ENCODE data around the gene APOD. TPM values are rescaled to one million over a fixed set of nuclear protein-coding genes. Genes with fewer than 3 reads are reported as not detected.
"Not testable (repeated sequence)": the region's sequence is repeated elsewhere in the genome, so short reads cannot be mapped to it uniquely, and the experiment has no call there.

Gene APOD
- total and polyA plus RNA-seq, 2 donors from 2014 or later, result 12.9 to 24.4 TPM

- intact Hi-C loops (cut with DNase I), result no loop called here
- no peak for FAIRE-seq
- no peak overlapping the region for H3K9ac ChIP-seq (ENCODE audit: low read length in 3 of 3)
These were observed 12.2 kb upstream of the APOD start for GRCh38 chr3:195595785-195596531.

DNA sequence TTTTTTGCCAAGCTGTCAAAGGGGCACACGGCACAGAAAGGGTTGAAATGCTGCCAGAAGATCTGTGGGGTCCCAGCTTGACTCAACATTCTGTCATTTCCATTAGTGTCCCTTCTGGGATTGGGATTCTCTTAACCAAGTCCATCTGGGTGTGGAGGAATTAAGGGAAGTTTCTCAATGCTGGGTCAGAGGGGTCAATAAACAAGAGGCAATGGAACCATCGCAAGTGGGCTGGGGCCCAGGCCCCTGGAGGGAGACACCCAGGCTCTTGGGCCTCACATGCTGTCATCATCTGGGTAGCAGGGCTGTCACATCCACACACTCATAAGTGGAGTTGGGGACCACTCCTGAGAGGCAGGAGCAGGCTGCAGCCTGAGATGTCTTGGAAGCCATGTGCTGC is 8.1 kb upstream of the APOD start:
- no peaks in the 10 kb centered on the region for H3K4me1 ChIP-seq (ENCODE audit: control insufficient read depth in 2 of 3, insufficient read depth in 2 of 3, low read depth in 1 of 3, low read length in 3 of 3)
- H3K27ac ChIP-seq (ENCODE audit: low read depth in 2 of 2, low read length in 2 of 2), result no peak overlapping the region
- FAIRE-seq (no peak), DNase-seq (no peak)
- no peaks in the 10 kb centered on the region for H3K9me3 ChIP-seq (ENCODE audit: control insufficient read depth in 2 of 3, insufficient read depth in 1 of 3, low read length in 3 of 3)
- no peaks in the 10 kb centered on the region for H3K27me3 ChIP-seq (ENCODE audit: control insufficient read depth, insufficient read depth, low read length)
- no peak overlapping the region for H3K9ac ChIP-seq (ENCODE audit: low read length in 3 of 3)
- intact Hi-C loops (cut with DNase I), result no loop called here
- TF ChIP-seq, protein P1, sequence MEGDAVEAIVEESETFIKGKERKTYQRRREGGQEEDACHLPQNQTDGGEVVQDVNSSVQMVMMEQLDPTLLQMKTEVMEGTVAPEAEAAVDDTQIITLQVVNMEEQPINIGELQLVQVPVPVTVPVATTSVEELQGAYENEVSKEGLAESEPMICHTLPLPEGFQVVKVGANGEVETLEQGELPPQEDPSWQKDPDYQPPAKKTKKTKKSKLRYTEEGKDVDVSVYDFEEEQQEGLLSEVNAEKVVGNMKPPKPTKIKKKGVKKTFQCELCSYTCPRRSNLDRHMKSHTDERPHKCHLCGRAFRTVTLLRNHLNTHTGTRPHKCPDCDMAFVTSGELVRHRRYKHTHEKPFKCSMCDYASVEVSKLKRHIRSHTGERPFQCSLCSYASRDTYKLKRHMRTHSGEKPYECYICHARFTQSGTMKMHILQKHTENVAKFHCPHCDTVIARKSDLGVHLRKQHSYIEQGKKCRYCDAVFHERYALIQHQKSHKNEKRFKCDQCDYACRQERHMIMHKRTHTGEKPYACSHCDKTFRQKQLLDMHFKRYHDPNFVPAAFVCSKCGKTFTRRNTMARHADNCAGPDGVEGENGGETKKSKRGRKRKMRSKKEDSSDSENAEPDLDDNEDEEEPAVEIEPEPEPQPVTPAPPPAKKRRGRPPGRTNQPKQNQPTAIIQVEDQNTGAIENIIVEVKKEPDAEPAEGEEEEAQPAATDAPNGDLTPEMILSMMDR (IDR thresholded peaks at IDR 0.05; ENCODE audit: borderline replicate concordance, extremely low read depth, insufficient read depth), result no peak
- no peak overlapping the region for H3K4me3 ChIP-seq (ENCODE audit: low read length in 3 of 3)
- no peaks in the 10 kb centered on the region for H3K36me3 ChIP-seq (ENCODE audit: control insufficient read depth in 2 of 3, insufficient read depth in 3 of 3, low read length in 3 of 3)

More at GRCh38 chr3:195595785-195596531, 12.2 kb upstream of the APOD start:
- Histone ChIP-seq H3K27ac (ENCODE audit: low read depth in 2 of 2, low read length in 2 of 2) (no peak overlapping the region), H3K4me3 (ENCODE audit: low read length in 3 of 3) (no peak overlapping the region), H3K4me1 (ENCODE audit: control insufficient read depth in 2 of 3, insufficient read depth in 2 of 3, low read depth in 1 of 3, low read length in 3 of 3) (no peaks in the 10 kb centered on the region), H3K36me3 (ENCODE audit: control insufficient read depth in 2 of 3, insufficient read depth in 3 of 3, low read length in 3 of 3) (no peaks in the 10 kb centered on the region), H3K9me3 (ENCODE audit: control insufficient read depth in 2 of 3, insufficient read depth in 1 of 3, low read length in 3 of 3) (no peaks in the 10 kb centered on the region), H3K27me3 (ENCODE audit: control insufficient read depth, insufficient read depth, low read length) (no peaks in the 10 kb centered on the region)
- DNase-seq, result no peak
- TF ChIP-seq, protein P1 (IDR thresholded peaks at IDR 0.05; ENCODE audit: borderline replicate concordance, extremely low read depth, insufficient read depth), result no peak

DNA sequence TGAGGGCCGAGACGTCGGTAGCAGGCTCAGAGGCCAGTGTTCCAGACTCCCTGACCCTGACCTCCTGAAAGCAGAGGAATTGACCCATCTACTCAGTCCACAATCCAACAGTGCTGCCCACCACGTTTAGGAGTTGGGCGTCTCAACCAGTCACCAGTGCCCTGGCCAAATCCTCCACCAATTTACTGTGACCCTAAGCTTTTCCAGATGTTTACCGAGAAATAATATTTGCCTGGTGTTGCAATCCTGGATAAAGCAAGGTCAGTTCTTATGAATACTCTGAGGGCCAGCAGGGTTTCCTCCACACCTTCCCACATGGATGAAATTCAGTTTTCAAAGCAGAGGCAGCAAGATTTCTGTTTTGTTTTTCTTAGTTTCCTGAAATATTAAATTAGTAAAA is 7.5 kb upstream of the APOD start:
- Histone ChIP-seq H3K27me3 (ENCODE audit: control insufficient read depth, insufficient read depth, low read length) (no peaks in the 10 kb centered on the region), H3K4me3 (ENCODE audit: low read length in 3 of 3) (no peak overlapping the region), H3K9ac (ENCODE audit: low read length in 3 of 3) (no peak overlapping the region), H3K36me3 (ENCODE audit: control insufficient read depth in 2 of 3, insufficient read depth in 3 of 3, low read length in 3 of 3) (no peaks in the 10 kb centered on the region), H3K9me3 (ENCODE audit: control insufficient read depth in 2 of 3, insufficient read depth in 1 of 3, low read length in 3 of 3) (no peaks in the 10 kb centered on the region), H3K27ac (ENCODE audit: low read depth in 2 of 2, low read length in 2 of 2) (no peak overlapping the region), H3K4me1 (ENCODE audit: control insufficient read depth in 2 of 3, insufficient read depth in 2 of 3, low read depth in 1 of 3, low read length in 3 of 3) (no peaks in the 10 kb centered on the region)
- no peak for FAIRE-seq
- no peak for DNase-seq
- intact Hi-C loops (cut with DNase I), result no loop called here
- TF ChIP-seq, protein P1 (IDR thresholded peaks at IDR 0.05; ENCODE audit: borderline replicate concordance, extremely low read depth, insufficient read depth), result no peak

DNA sequence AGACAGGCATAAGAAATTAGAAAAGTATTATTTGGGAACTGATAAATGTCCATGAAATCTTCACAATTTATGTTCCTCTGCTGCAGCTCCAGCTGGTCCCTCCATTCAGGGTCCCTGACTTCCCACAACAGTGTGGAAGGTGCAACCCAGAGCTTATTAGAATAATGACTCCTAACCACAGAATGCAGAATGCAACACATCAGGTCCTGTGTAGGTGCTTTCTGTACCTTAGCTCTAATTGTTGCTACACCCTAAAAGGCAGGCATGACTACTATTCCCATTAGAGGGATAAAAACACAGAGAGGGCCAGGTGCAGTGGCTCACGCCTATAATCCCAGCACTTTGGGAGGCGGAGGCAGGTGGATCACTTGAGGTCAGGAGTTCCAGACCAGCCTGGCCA is 6.6 kb upstream of the APOD start:
- H3K9me3 ChIP-seq (ENCODE audit: control insufficient read depth in 2 of 3, insufficient read depth in 1 of 3, low read length in 3 of 3); H3K36me3 ChIP-seq (ENCODE audit: control insufficient read depth in 2 of 3, insufficient read depth in 3 of 3, low read length in 3 of 3); FAIRE-seq; DNase-seq; H3K9ac ChIP-seq (ENCODE audit: low read length in 3 of 3); H3K4me1 ChIP-seq (ENCODE audit: control insufficient read depth in 2 of 3, insufficient read depth in 2 of 3, low read depth in 1 of 3, low read length in 3 of 3); H3K27me3 ChIP-seq (ENCODE audit: control insufficient read depth, insufficient read depth, low read length); H3K27ac ChIP-seq (ENCODE audit: low read depth in 2 of 2, low read length in 2 of 2); H3K4me3 ChIP-seq (ENCODE audit: low read length in 3 of 3); intact Hi-C loops (cut with DNase I): not testable (repeated sequence)

DNA sequence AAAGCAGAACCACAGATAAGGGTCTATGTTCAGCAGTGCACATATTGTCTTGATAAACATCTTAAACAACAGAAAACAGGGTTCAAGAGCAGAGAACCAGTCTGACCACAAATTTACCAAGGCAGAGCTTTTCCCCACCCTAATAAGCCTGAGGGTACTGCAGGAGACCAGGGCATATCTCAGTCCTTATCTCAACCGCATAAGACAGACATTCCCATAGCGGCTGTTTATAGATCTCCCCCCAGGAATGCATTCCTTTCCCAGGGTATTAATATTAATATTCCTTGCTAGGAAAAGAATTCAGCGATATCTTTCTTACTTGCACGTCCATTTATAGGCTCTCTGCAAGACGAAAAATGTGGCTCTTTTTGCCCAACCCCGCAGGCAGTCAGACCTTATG is 6.1 kb upstream of the APOD start:
- FAIRE-seq; intact Hi-C loops (cut with DNase I); H3K36me3 ChIP-seq (ENCODE audit: control insufficient read depth in 2 of 3, insufficient read depth in 3 of 3, low read length in 3 of 3): not testable (repeated sequence)

More for the DNA sequence above, 6.1 kb upstream of the APOD start:
- not testable (repeated sequence) for H3K4me1 ChIP-seq (ENCODE audit: control insufficient read depth in 2 of 3, insufficient read depth in 2 of 3, low read depth in 1 of 3, low read length in 3 of 3); H3K9me3 ChIP-seq (ENCODE audit: control insufficient read depth in 2 of 3, insufficient read depth in 1 of 3, low read length in 3 of 3); H3K9ac ChIP-seq (ENCODE audit: low read length in 3 of 3); H3K27me3 ChIP-seq (ENCODE audit: control insufficient read depth, insufficient read depth, low read length); H3K27ac ChIP-seq (ENCODE audit: low read depth in 2 of 2, low read length in 2 of 2); DNase-seq; H3K4me3 ChIP-seq (ENCODE audit: low read length in 3 of 3)

Measured in kidney (tissue), 14 donors.